WTC11 (cell line): ENCODE data around the gene GATB. TPM values are rescaled to one million over a fixed set of nuclear protein-coding genes. Genes with fewer than 3 reads are reported as not detected.

Experiments
- ATAC-seq: fragments of 200-7000 bp; cut with Tn5 transposase; 2 replicates; pipeline ENCODE4 v1.10.0; 2021; ENCODE audit warnings: mild to moderate bottlenecking, moderate library complexity
- CTCF ChIA-PET: fragments of 300-600 bp; sonication (Branson Sonifier 250); formaldehyde crosslinking; loops from one replicate; lab custom pipeline; 2021; ENCODE audit warnings: antibody characterized with exemption; lab: Charles Lee
- POLR2A ChIA-PET: fragments of 350-600 bp; sonication (Branson Sonifier 250); formaldehyde crosslinking; loops from one replicate; lab custom pipeline; 2021; ENCODE audit warnings: antibody characterized with exemption; lab: Charles Lee
- DNase-seq: peaks from one replicate; pipeline ENCODE4 v3.0.0; 2021; ENCODE audit warnings: low spot score
- H3K27ac Mint-ChIP-seq: 2 replicates; pipeline ENCODE4 v1.8.0; 2021; ENCODE audit warnings: mixed read lengths
- H3K27me3 Mint-ChIP-seq: 2 replicates; pipeline ENCODE4 v1.8.0; 2021; ENCODE audit warnings: low read depth, mild to moderate bottlenecking, moderate library complexity, mixed read lengths
- H3K36me3 Mint-ChIP-seq: 2 replicates; pipeline ENCODE4 v1.8.0; 2021; ENCODE audit warnings: mixed read lengths
- H3K4me1 Mint-ChIP-seq: 2 replicates; pipeline ENCODE4 v1.8.0; 2022; ENCODE audit warnings: mixed read lengths
- H3K4me3 Mint-ChIP-seq: 2 replicates; pipeline ENCODE4 v1.8.0; 2021; ENCODE audit warnings: mild to moderate bottlenecking, moderate library complexity, mixed read lengths
- H3K9me3 Mint-ChIP-seq: 2 replicates; pipeline ENCODE4 v1.8.0; 2021; ENCODE audit warnings: mixed read lengths
- ETV6 ChIP-seq: sonication (generic); formaldehyde crosslinking; IDR thresholded peaks from 2 replicates; pipeline ENCODE4 v1.8.1; 2022; ENCODE audit warnings: mild to moderate bottlenecking, missing genetic modification reagents
- KAT7 ChIP-seq: sonication (generic); formaldehyde crosslinking; IDR thresholded peaks from 2 replicates; pipeline ENCODE4 v1.8.1; 2023; ENCODE audit warnings: missing genetic modification reagents, mild to moderate bottlenecking, borderline replicate concordance
- NFATC4 ChIP-seq: fragments of 250-450 bp; sonication (Bioruptor Pico); IDR thresholded peaks from 2 replicates; pipeline ENCODE4 v1.9.0; 2021; ENCODE audit warnings: mild to moderate bottlenecking
- NFE2L1 ChIP-seq: sonication (generic); formaldehyde crosslinking; IDR thresholded peaks from 2 replicates; pipeline ENCODE4 v1.8.1; 2023; ENCODE audit warnings: missing genetic modification reagents
- NR1H2 ChIP-seq: sonication (generic); formaldehyde crosslinking; IDR thresholded peaks from 2 replicates; pipeline ENCODE4 v1.9.0; 2021; ENCODE audit warnings: mild to moderate bottlenecking, moderate library complexity, missing genetic modification reagents
- NR2C2 ChIP-seq: sonication (generic); formaldehyde crosslinking; IDR thresholded peaks from 2 replicates; pipeline ENCODE4 v1.8.0; 2022; ENCODE audit warnings: mild to moderate bottlenecking, missing genetic modification reagents
- PRRX2 ChIP-seq: fragments of 250-450 bp; sonication (Bioruptor Pico); IDR thresholded peaks from 2 replicates; pipeline ENCODE4 v1.8.0; 2021; ENCODE audit warnings: mild to moderate bottlenecking
- TEAD4 ChIP-seq: sonication (generic); formaldehyde crosslinking; IDR thresholded peaks from 2 replicates; pipeline ENCODE4 v1.8.0; 2022; ENCODE audit warnings: mild to moderate bottlenecking, missing genetic modification reagents
- ZNF138 ChIP-seq: sonication (generic); formaldehyde crosslinking; conservative IDR thresholded peaks from 2 replicates; pipeline ENCODE4 v1.8.1; 2022; ENCODE audit warnings: mild to moderate bottlenecking, moderate library complexity, missing genetic modification reagents
- ZNF263 ChIP-seq: sonication (generic); formaldehyde crosslinking; IDR thresholded peaks from 2 replicates; pipeline ENCODE4 v1.8.1; 2022; ENCODE audit warnings: low read depth, mild to moderate bottlenecking, moderate library complexity, missing genetic modification reagents
- total RNA-seq: library from RNA; stranded (reverse); gene quantifications from 3 replicates; pipeline ENCODE4 v1.2.3, GENCODE V29; 2021
- TF ChIP-seq, protein P1 (sequence below): sonication (generic); formaldehyde crosslinking; IDR thresholded peaks from 2 replicates; pipeline ENCODE4 v1.8.1; 2022; ENCODE audit warnings: low read depth, missing genetic modification reagents, borderline replicate concordance
- TF ChIP-seq, protein P2 (sequence below): sonication (generic); formaldehyde crosslinking; conservative IDR thresholded peaks from 2 replicates; pipeline ENCODE4 v1.8.1; 2022; ENCODE audit warnings: mild to moderate bottlenecking, missing genetic modification reagents
- TF ChIP-seq, protein P3 (sequence below): fragments of 200-600 bp; IDR thresholded peaks from 2 replicates; pipeline ENCODE4 v1.8.0; 2022; ENCODE audit warnings: antibody characterized with exemption
- TF ChIP-seq, protein P4 (sequence below): sonication (generic); formaldehyde crosslinking; IDR thresholded peaks from 2 replicates; pipeline ENCODE4 v1.8.1; 2023; ENCODE audit warnings: mild to moderate bottlenecking, missing genetic modification reagents, borderline replicate concordance
- TF ChIP-seq, protein P5 (sequence below): sonication (generic); formaldehyde crosslinking; IDR thresholded peaks from 2 replicates; pipeline ENCODE4 v1.8.0; 2022; ENCODE audit warnings: missing genetic modification reagents
- TF ChIP-seq, protein P6 (sequence below): sonication (generic); formaldehyde crosslinking; IDR thresholded peaks from 2 replicates; pipeline ENCODE4 v1.8.1; 2023; ENCODE audit warnings: mild to moderate bottlenecking, missing genetic modification reagents
- TF ChIP-seq, protein P7 (sequence below): sonication (generic); formaldehyde crosslinking; IDR thresholded peaks from 2 replicates; pipeline ENCODE4 v1.8.1; 2023; ENCODE audit warnings: mild to moderate bottlenecking, moderate library complexity, missing genetic modification reagents
- TF ChIP-seq, protein P8 (sequence below): sonication (generic); formaldehyde crosslinking; IDR thresholded peaks from 2 replicates; pipeline ENCODE4 v1.8.0; 2022; ENCODE audit warnings: mild to moderate bottlenecking, missing genetic modification reagents

Gene GATB
- total RNA-seq, 1 experiment from 2014 or later: 22.7 TPM

DNA sequence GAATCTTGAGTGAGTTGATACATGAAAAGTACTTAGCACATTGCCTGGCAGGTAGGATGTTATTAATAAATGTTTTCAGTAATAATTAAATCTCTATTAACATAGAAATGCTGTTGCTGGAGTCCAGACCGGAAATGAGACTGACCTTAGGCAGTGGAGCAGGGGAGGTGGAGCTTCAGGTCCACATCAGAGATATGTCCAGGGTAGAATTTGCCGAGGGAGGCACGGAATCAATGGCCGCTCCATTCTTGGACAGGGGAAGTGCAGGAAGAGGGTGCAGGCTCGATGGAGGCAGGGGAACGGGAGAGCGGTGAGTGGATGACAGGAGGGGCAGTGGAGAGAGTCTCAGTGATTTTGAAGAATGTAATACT, 107.3 kb downstream of the GATB start (continued):
- TF ChIP-seq, protein P1, sequence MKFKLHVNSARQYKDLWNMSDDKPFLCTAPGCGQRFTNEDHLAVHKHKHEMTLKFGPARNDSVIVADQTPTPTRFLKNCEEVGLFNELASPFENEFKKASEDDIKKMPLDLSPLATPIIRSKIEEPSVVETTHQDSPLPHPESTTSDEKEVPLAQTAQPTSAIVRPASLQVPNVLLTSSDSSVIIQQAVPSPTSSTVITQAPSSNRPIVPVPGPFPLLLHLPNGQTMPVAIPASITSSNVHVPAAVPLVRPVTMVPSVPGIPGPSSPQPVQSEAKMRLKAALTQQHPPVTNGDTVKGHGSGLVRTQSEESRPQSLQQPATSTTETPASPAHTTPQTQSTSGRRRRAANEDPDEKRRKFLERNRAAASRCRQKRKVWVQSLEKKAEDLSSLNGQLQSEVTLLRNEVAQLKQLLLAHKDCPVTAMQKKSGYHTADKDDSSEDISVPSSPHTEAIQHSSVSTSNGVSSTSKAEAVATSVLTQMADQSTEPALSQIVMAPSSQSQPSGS: no peak
- no peak for TF ChIP-seq ZNF263 (CRISPR knock-in tag)

DNA sequence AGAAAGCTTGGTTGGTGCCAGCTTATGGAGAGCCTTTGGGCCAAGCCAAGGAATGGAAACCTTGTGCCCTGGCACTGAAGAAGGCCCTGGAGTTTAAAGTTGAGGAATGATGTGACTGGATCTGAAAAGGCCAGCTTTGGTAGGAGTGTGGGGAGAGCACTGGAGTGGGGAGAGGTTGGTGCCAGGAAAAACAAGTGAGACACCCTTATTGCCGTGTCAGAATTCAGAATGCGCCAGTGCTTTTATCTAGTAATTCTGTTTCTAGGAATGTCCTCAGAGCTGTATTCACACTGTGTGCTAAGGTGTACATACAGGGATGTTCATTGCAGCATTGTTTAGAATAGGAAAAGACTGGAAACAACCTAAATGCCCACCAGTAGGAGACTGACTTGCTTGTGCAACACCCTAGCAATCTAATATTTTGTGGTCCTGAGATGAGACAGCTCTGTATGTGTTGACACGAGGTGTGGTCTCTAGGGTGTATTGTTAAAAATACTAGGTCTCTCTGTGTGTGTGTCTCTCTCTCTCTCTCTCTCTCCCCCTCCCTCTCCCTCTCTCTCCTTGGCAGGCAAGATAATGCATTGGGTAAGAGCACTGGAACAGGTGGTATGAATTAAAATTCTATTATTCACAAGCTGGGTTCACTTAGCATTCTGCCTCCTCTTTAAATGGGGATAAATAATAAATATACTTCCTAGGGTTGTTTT, 107.8 kb downstream of the GATB start:
- DNase-seq (no peak), ATAC-seq (no peak)
- Mint-ChIP-seq H3K4me1 (no peaks in the 10 kb centered on the region), H3K4me3 (no peak overlapping the region), H3K27me3 (no peaks in the 10 kb centered on the region), H3K27ac (no peak overlapping the region), H3K9me3 (no peaks in the 10 kb centered on the region), H3K36me3 (peaks cover 33% of the 10 kb centered on the region)
- ChIA-PET CTCF (interaction anchor here (0.8 to 1.1 kb wide), 2 partner anchors 8 to 536 kb away, joined by 3 read pairs; no protein-coding TSS in a partner anchor), POLR2A (no interaction called here)
- no peak for TF ChIP-seq ETV6 (CRISPR knock-in tag)
- no peak for TF ChIP-seq ZNF138
- TF ChIP-seq, protein P2, sequence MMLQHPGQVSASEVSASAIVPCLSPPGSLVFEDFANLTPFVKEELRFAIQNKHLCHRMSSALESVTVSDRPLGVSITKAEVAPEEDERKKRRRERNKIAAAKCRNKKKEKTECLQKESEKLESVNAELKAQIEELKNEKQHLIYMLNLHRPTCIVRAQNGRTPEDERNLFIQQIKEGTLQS: no peak
- TF ChIP-seq, protein P3, sequence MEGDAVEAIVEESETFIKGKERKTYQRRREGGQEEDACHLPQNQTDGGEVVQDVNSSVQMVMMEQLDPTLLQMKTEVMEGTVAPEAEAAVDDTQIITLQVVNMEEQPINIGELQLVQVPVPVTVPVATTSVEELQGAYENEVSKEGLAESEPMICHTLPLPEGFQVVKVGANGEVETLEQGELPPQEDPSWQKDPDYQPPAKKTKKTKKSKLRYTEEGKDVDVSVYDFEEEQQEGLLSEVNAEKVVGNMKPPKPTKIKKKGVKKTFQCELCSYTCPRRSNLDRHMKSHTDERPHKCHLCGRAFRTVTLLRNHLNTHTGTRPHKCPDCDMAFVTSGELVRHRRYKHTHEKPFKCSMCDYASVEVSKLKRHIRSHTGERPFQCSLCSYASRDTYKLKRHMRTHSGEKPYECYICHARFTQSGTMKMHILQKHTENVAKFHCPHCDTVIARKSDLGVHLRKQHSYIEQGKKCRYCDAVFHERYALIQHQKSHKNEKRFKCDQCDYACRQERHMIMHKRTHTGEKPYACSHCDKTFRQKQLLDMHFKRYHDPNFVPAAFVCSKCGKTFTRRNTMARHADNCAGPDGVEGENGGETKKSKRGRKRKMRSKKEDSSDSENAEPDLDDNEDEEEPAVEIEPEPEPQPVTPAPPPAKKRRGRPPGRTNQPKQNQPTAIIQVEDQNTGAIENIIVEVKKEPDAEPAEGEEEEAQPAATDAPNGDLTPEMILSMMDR: no peak

DNA sequence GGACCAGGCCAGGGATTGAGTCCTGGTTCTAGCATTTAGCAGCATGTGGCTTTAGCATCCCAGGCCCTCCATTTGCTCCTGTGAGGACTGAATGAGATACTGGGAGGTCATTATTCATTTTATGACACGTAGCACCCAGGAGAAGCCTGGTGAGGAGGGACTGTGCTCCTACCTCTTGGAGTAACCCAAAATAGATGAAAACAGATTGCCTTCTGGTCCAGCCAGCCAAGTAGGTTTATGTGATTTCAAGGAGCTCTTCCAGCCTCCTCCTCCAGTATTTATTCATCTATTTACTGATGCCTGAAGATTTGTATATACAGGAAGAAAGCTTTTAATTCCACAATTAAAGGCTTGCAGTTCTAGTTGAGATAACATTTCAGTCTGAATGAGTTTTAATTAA, 109.3 kb downstream of the GATB start:
- no peaks in the 10 kb centered on the region for H3K9me3 Mint-ChIP-seq
- H3K36me3 Mint-ChIP-seq: peaks cover 23% of the 10 kb centered on the region
- DNase-seq (no peak), ATAC-seq (no peak)
- H3K4me1 Mint-ChIP-seq: peaks cover under 1% of the 10 kb centered on the region; the same call in 1 of the 2 replicates
- POLR2A ChIA-PET: no interaction called here
- H3K27ac Mint-ChIP-seq: no peak overlapping the region
- no peaks in the 10 kb centered on the region for H3K27me3 Mint-ChIP-seq
- H3K4me3 Mint-ChIP-seq: no peak overlapping the region
- CTCF ChIA-PET: no interaction called here
- TF ChIP-seq, protein P4, sequence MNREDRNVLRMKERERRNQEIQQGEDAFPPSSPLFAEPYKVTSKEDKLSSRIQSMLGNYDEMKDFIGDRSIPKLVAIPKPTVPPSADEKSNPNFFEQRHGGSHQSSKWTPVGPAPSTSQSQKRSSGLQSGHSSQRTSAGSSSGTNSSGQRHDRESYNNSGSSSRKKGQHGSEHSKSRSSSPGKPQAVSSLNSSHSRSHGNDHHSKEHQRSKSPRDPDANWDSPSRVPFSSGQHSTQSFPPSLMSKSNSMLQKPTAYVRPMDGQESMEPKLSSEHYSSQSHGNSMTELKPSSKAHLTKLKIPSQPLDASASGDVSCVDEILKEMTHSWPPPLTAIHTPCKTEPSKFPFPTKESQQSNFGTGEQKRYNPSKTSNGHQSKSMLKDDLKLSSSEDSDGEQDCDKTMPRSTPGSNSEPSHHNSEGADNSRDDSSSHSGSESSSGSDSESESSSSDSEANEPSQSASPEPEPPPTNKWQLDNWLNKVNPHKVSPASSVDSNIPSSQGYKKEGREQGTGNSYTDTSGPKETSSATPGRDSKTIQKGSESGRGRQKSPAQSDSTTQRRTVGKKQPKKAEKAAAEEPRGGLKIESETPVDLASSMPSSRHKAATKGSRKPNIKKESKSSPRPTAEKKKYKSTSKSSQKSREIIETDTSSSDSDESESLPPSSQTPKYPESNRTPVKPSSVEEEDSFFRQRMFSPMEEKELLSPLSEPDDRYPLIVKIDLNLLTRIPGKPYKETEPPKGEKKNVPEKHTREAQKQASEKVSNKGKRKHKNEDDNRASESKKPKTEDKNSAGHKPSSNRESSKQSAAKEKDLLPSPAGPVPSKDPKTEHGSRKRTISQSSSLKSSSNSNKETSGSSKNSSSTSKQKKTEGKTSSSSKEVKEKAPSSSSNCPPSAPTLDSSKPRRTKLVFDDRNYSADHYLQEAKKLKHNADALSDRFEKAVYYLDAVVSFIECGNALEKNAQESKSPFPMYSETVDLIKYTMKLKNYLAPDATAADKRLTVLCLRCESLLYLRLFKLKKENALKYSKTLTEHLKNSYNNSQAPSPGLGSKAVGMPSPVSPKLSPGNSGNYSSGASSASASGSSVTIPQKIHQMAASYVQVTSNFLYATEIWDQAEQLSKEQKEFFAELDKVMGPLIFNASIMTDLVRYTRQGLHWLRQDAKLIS (CRISPR knock-in tag): no peak
- TF ChIP-seq NFATC4 (CRISPR knock-in tag) (no peak), NR2C2 (CRISPR knock-in tag) (no peak), NR1H2 (CRISPR knock-in tag) (no peak), NFE2L1 (CRISPR knock-in tag) (no peak), PRRX2 (no peak), TEAD4 (CRISPR knock-in tag) (no peak), KAT7 (CRISPR knock-in tag) (no peak)
- TF ChIP-seq, protein P5, sequence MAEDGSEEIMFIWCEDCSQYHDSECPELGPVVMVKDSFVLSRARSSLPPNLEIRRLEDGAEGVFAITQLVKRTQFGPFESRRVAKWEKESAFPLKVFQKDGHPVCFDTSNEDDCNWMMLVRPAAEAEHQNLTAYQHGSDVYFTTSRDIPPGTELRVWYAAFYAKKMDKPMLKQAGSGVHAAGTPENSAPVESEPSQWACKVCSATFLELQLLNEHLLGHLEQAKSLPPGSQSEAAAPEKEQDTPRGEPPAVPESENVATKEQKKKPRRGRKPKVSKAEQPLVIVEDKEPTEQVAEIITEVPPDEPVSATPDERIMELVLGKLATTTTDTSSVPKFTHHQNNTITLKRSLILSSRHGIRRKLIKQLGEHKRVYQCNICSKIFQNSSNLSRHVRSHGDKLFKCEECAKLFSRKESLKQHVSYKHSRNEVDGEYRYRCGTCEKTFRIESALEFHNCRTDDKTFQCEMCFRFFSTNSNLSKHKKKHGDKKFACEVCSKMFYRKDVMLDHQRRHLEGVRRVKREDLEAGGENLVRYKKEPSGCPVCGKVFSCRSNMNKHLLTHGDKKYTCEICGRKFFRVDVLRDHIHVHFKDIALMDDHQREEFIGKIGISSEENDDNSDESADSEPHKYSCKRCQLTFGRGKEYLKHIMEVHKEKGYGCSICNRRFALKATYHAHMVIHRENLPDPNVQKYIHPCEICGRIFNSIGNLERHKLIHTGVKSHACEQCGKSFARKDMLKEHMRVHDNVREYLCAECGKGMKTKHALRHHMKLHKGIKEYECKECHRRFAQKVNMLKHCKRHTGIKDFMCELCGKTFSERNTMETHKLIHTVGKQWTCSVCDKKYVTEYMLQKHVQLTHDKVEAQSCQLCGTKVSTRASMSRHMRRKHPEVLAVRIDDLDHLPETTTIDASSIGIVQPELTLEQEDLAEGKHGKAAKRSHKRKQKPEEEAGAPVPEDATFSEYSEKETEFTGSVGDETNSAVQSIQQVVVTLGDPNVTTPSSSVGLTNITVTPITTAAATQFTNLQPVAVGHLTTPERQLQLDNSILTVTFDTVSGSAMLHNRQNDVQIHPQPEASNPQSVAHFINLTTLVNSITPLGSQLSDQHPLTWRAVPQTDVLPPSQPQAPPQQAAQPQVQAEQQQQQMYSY (CRISPR knock-in tag): no peak
- TF ChIP-seq, protein P6, sequence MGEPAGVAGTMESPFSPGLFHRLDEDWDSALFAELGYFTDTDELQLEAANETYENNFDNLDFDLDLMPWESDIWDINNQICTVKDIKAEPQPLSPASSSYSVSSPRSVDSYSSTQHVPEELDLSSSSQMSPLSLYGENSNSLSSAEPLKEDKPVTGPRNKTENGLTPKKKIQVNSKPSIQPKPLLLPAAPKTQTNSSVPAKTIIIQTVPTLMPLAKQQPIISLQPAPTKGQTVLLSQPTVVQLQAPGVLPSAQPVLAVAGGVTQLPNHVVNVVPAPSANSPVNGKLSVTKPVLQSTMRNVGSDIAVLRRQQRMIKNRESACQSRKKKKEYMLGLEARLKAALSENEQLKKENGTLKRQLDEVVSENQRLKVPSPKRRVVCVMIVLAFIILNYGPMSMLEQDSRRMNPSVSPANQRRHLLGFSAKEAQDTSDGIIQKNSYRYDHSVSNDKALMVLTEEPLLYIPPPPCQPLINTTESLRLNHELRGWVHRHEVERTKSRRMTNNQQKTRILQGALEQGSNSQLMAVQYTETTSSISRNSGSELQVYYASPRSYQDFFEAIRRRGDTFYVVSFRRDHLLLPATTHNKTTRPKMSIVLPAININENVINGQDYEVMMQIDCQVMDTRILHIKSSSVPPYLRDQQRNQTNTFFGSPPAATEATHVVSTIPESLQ (CRISPR knock-in tag): no peak
- TF ChIP-seq, protein P7, sequence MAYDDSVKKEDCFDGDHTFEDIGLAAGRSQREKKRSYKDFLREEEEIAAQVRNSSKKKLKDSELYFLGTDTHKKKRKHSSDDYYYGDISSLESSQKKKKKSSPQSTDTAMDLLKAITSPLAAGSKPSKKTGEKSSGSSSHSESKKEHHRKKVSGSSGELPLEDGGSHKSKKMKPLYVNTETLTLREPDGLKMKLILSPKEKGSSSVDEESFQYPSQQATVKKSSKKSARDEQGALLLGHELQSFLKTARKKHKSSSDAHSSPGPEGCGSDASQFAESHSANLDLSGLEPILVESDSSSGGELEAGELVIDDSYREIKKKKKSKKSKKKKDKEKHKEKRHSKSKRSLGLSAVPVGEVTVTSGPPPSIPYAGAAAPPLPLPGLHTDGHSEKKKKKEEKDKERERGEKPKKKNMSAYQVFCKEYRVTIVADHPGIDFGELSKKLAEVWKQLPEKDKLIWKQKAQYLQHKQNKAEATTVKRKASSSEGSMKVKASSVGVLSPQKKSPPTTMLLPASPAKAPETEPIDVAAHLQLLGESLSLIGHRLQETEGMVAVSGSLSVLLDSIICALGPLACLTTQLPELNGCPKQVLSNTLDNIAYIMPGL (CRISPR knock-in tag): no peak
- TF ChIP-seq, protein P8, sequence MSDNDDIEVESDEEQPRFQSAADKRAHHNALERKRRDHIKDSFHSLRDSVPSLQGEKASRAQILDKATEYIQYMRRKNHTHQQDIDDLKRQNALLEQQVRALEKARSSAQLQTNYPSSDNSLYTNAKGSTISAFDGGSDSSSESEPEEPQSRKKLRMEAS (CRISPR knock-in tag): no peak
